Caco-2 (cell line): ENCODE measurements around the gene LRP1B. TPM values are rescaled to one million over a fixed set of nuclear protein-coding genes. Genes with fewer than 3 reads are reported as not detected.

Experiments used
- BruUV-seq: library from RNA; stranded (reverse); fragments of 400-500 nt; replicated peaks from 2 replicates; lab custom pipeline; 2021; lab: Mats Ljungman, UMichigan
- CTCF ChIA-PET: fragments of 300-600 bp; sonication (Branson Sonifier 250); formaldehyde crosslinking; loops from one replicate; lab custom pipeline; 2022; ENCODE audit warnings: antibody characterized with exemption; lab: Charles Lee
- POLR2A ChIA-PET: fragments of 300-600 bp; sonication (Branson Sonifier 250); formaldehyde crosslinking; loops from one replicate; lab custom pipeline; 2022; ENCODE audit warnings: antibody characterized with exemption; lab: Charles Lee
- DNase-seq, 2 experiments: peaks; one replicate each; pipeline versions ENCODE4 v3.0.0 to v3.0.0-alpha.2; 2020 to 2022
- H3K27me3 ChIP-seq: replicated peaks from 2 replicates; pipeline ENCODE4 v1.6.0; 2011; ENCODE audit warnings: low read length; ENCODE audit not compliant: control insufficient read depth, insufficient read depth
- H3K36me3 ChIP-seq: 2 replicates; pipeline ENCODE4 v1.5.1; 2011; ENCODE audit warnings: low read length; ENCODE audit not compliant: control insufficient read depth, insufficient read depth
- H3K4me1 ChIP-seq: fragments of 250-450 bp; sonication (Bioruptor Pico); 2 replicates; pipeline ENCODE4 v1.5.1; 2020; ENCODE audit warnings: mild to moderate bottlenecking
- H3K4me3 ChIP-seq: 2 replicates; pipeline ENCODE4 v1.5.1; 2011; ENCODE audit warnings: low read depth, mild to moderate bottlenecking, control low read depth, low read length
- H3K9me3 ChIP-seq: fragments of 250-450 bp; sonication (Bioruptor Pico); 2 replicates; pipeline ENCODE4 v1.5.1; 2020; ENCODE audit warnings: mild to moderate bottlenecking, moderate library complexity
- H3K27ac Mint-ChIP-seq: one replicate; pipeline ENCODE4 v1.8.0; 2022; ENCODE audit warnings: mixed read lengths; ENCODE audit not compliant: unreplicated experiment
- H3K27me3 Mint-ChIP-seq: one replicate; pipeline ENCODE4 v1.8.0; 2022; ENCODE audit warnings: mixed read lengths; ENCODE audit not compliant: insufficient read depth, unreplicated experiment
- H3K36me3 Mint-ChIP-seq: one replicate; pipeline ENCODE4 v1.8.0; 2022; ENCODE audit warnings: mild to moderate bottlenecking, mixed read lengths; ENCODE audit not compliant: insufficient read depth, unreplicated experiment
- H3K4me1 Mint-ChIP-seq: one replicate; pipeline ENCODE4 v1.8.0; 2022; ENCODE audit warnings: low read depth, mixed read lengths; ENCODE audit not compliant: unreplicated experiment
- H3K4me3 Mint-ChIP-seq: one replicate; pipeline ENCODE4 v1.8.0; 2022; ENCODE audit warnings: mild to moderate bottlenecking, moderate library complexity, mixed read lengths; ENCODE audit not compliant: unreplicated experiment
- H3K9me3 Mint-ChIP-seq: one replicate; pipeline ENCODE4 v1.8.0; 2022; ENCODE audit warnings: mixed read lengths; ENCODE audit not compliant: unreplicated experiment
- intact Hi-C: fragments of 100-400 bp; cut with micrococcal nuclease; formaldehyde crosslinking; loops from one replicate; pipeline ENCODE4 v1.10.0; 2022; ENCODE audit not compliant: unreplicated experiment
- total RNA-seq: library from RNA; stranded (reverse); gene quantifications from 2 replicates; pipeline ENCODE4 v1.2.3, GENCODE V29; 2022
- TF ChIP-seq, protein P1 (sequence below), 2 experiments: fragments of 200-600 bp in 1 of 2; IDR thresholded peaks; 1 replicate in 1 of 2; 2 replicates in 1 of 2; pipeline versions ENCODE4 v1.5.1 to v1.8.0; 2011 to 2022; ENCODE audit warnings: antibody characterized with exemption in 1 of 2, control low read depth in 1 of 2, inconsistent platforms in 1 of 2, low read depth in 1 of 2, low read length in 1 of 2, mild to moderate bottlenecking in 1 of 2, moderate library complexity in 1 of 2; ENCODE audit not compliant: insufficient read depth in 1 of 2, severe bottlenecking in 1 of 2, unreplicated experiment in 1 of 2

LRP1B gene
- total RNA-seq, 1 experiment from 2014 or later = not detected

DNA sequence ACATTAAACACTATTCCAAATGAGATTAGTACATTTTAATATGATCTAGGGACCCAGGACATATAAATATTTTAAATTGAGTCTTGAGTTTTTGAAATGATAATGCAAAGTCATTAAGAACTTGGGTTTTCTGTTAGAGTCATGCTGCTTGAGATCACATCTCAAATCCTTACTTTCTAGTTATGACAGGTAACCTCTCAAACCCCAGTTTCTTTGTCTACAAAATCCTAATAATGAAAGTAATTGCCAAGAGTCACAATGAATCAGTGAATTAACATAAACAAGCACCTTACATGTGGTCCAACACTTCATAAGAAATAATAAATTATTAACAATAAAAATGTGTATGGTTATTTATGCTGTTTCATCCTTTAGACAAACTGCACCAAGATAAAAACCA is 607.6 kb downstream of the LRP1B start:
- ChIA-PET CTCF (no interaction called here), POLR2A (no interaction called here)
- Mint-ChIP-seq H3K4me1 (peaks cover 2% of the 10 kb centered on the region), H3K36me3 (no peaks in the 10 kb centered on the region), H3K27me3 (no peaks in the 10 kb centered on the region), H3K4me3 (no peak overlapping the region), H3K9me3 (peaks cover 2% of the 10 kb centered on the region), H3K27ac (no peak overlapping the region)
- Histone ChIP-seq H3K4me3 (no peak overlapping the region), H3K36me3 (no peaks in the 10 kb centered on the region), H3K4me1 (no peaks in the 10 kb centered on the region), H3K9me3 (0 out of 2 replicates have a peak, but pooled peaks cover 4% of the 10 kb centered on the region), H3K27me3 (no peaks in the 10 kb centered on the region)
- TF ChIP-seq, protein P1, sequence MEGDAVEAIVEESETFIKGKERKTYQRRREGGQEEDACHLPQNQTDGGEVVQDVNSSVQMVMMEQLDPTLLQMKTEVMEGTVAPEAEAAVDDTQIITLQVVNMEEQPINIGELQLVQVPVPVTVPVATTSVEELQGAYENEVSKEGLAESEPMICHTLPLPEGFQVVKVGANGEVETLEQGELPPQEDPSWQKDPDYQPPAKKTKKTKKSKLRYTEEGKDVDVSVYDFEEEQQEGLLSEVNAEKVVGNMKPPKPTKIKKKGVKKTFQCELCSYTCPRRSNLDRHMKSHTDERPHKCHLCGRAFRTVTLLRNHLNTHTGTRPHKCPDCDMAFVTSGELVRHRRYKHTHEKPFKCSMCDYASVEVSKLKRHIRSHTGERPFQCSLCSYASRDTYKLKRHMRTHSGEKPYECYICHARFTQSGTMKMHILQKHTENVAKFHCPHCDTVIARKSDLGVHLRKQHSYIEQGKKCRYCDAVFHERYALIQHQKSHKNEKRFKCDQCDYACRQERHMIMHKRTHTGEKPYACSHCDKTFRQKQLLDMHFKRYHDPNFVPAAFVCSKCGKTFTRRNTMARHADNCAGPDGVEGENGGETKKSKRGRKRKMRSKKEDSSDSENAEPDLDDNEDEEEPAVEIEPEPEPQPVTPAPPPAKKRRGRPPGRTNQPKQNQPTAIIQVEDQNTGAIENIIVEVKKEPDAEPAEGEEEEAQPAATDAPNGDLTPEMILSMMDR (IDR thresholded peaks at IDR 0.05; ENCODE audit: insufficient read depth in 1 of 2, low read depth in 1 of 2, low read length in 1 of 2, severe bottlenecking in 1 of 2, unreplicated experiment in 1 of 2) = no peak
- intact Hi-C loops = no loop called here
- BruUV-seq = no TSS peak
- DNase-seq = no peak

DNA sequence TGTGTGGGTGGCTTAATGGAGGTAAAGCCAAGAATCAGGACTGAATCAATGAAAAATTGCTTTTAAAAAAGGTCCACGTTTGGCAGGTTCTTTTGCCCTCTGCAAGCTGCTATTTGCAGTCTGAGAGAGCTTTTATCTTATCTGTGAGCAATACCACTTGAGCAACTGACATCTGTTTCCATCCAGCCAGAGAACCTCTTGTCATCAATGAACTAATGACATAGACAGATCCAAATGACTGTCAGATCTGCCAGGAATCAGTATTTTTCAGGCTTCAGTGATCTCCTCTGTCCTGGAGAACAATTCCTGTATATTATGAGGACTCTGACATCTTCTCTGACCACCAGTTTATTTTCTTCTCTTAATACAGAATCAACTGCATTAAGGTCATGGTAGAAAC is 608.1 kb downstream of the LRP1B start:
- Histone ChIP-seq H3K36me3 (no peaks in the 10 kb centered on the region), H3K27me3 (no peaks in the 10 kb centered on the region), H3K9me3 (0 out of 2 replicates have a peak, but pooled peaks cover 4% of the 10 kb centered on the region), H3K4me3 (no peak overlapping the region), H3K4me1 (peaks cover 3% of the 10 kb centered on the region; the same call in 1 of the 2 replicates)
- Mint-ChIP-seq H3K36me3 (no peaks in the 10 kb centered on the region), H3K27ac (no peak overlapping the region), H3K4me3 (no peak overlapping the region), H3K9me3 (peaks cover 7% of the 10 kb centered on the region), H3K27me3 (no peaks in the 10 kb centered on the region), H3K4me1 (peaks cover 7% of the 10 kb centered on the region)
- no TSS peak for BruUV-seq
- DNase-seq = no peak
- TF ChIP-seq, protein P1 (IDR thresholded peaks at IDR 0.05; ENCODE audit: insufficient read depth in 1 of 2, low read depth in 1 of 2, low read length in 1 of 2, severe bottlenecking in 1 of 2, unreplicated experiment in 1 of 2) = no peak
- ChIA-PET CTCF (no interaction called here), POLR2A (no interaction called here)
- intact Hi-C loops = no loop called here

DNA sequence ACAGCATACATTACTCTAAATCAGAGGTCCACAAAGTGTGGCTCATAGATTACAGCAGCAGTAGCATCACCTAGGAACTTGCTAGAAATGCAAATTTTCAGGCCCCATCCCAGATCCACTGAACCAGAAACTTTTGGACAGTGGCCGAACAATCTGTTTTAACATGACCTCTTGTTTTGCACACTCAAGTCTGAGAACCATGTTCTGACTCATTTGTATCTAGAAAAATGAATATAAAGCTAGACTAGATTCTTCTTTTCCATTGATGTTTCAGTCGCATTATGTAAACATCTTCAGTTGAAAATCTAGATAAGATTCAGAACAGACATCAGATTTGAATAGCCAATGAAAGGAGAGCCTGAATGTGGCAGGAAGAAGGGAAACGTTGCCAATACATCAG is 608.8 kb downstream of the LRP1B start:
- BruUV-seq = no TSS peak
- Mint-ChIP-seq H3K4me3 (no peak overlapping the region), H3K27me3 (no peaks in the 10 kb centered on the region), H3K9me3 (peaks cover 10% of the 10 kb centered on the region), H3K36me3 (no peaks in the 10 kb centered on the region), H3K4me1 (peaks cover 13% of the 10 kb centered on the region), H3K27ac (no peak overlapping the region)
- ChIA-PET CTCF (no interaction called here), POLR2A (no interaction called here)
- intact Hi-C loops = no loop called here
- Histone ChIP-seq H3K36me3 (no peaks in the 10 kb centered on the region), H3K4me1 (peaks cover 9% of the 10 kb centered on the region; the same call in 1 of the 2 replicates), H3K27me3 (no peaks in the 10 kb centered on the region), H3K4me3 (no peak overlapping the region), H3K9me3 (0 out of 2 replicates have a peak, but pooled peaks cover 4% of the 10 kb centered on the region)
- TF ChIP-seq, protein P1 (IDR thresholded peaks at IDR 0.05; ENCODE audit: insufficient read depth in 1 of 2, low read depth in 1 of 2, low read length in 1 of 2, severe bottlenecking in 1 of 2, unreplicated experiment in 1 of 2) = no peak
- no peak for DNase-seq
